ENCODE data around the gene AUP1. TPM values are rescaled to one million over a fixed set of nuclear protein-coding genes. Genes with fewer than 3 reads are reported as not detected.

The AUP1 gene
- polyA plus RNA-seq, 1 donor from 2014 or later: 153 TPM

DNA sequence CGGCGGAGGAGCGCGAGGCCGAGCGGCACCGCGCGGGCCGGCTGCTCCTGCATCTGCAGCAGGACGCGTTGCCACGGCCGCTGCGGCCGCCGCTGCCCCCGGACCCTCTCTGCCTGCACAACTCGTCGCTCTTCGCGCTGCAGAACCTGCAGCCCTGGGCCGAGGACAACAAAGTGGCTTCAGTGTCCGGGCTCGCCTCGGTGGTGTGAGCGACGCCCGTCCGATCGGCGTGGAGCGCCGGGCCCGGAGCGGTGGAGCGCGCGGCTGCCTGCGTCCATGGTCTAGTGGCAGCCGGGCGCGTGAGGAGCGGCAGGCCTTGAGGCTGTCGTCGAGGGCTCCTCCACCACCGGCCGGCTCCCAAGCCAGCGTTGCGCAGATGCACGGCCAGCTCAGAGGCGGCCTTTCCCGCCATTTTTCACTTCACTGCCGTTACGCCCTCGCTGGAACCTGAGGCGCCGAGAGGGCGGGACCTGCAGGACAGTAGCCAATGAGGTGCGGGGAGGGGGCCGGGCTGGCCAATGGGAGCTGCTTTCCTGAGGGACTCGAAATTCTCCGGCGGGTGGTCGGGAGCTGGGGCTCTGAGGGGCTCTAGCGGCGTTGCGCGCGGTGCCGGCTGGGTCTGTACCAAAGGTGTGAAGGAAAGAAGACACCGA is 13.4 kb downstream of the AUP1 start:
- no peak overlapping the region for H3K27ac ChIP-seq (ENCODE audit: low read length)
- no peak overlapping the region for H2AFZ ChIP-seq (ENCODE audit: low read depth, low read length)
- no peaks in the 10 kb centered on the region for H4K20me1 ChIP-seq (ENCODE audit: insufficient read depth)
- no peaks in the 10 kb centered on the region for H3K79me2 ChIP-seq (replicated peaks; ENCODE audit: insufficient read depth, low read length)
- H3K4me3 ChIP-seq (ENCODE audit: low read length): peak overlapping the region; percentile 53
- H3K27me3 ChIP-seq (ENCODE audit: insufficient read depth, low read depth, low read length): peaks cover 99% of the 10 kb centered on the region
- no peaks in the 10 kb centered on the region for H3K9me2 ChIP-seq (ENCODE audit: insufficient read depth, low read length)
- H3F3A ChIP-seq (ENCODE audit: insufficient read depth, low read length, poor library complexity, severe bottlenecking): no peaks in the 10 kb centered on the region
- no peak overlapping the region for H3K4me2 ChIP-seq (ENCODE audit: low read length)
- no peaks in the 10 kb centered on the region for H3K36me3 ChIP-seq (ENCODE audit: insufficient read depth, low read length)
- H3K9ac ChIP-seq (ENCODE audit: low read length): no peak overlapping the region
- TF ChIP-seq, protein P1, sequence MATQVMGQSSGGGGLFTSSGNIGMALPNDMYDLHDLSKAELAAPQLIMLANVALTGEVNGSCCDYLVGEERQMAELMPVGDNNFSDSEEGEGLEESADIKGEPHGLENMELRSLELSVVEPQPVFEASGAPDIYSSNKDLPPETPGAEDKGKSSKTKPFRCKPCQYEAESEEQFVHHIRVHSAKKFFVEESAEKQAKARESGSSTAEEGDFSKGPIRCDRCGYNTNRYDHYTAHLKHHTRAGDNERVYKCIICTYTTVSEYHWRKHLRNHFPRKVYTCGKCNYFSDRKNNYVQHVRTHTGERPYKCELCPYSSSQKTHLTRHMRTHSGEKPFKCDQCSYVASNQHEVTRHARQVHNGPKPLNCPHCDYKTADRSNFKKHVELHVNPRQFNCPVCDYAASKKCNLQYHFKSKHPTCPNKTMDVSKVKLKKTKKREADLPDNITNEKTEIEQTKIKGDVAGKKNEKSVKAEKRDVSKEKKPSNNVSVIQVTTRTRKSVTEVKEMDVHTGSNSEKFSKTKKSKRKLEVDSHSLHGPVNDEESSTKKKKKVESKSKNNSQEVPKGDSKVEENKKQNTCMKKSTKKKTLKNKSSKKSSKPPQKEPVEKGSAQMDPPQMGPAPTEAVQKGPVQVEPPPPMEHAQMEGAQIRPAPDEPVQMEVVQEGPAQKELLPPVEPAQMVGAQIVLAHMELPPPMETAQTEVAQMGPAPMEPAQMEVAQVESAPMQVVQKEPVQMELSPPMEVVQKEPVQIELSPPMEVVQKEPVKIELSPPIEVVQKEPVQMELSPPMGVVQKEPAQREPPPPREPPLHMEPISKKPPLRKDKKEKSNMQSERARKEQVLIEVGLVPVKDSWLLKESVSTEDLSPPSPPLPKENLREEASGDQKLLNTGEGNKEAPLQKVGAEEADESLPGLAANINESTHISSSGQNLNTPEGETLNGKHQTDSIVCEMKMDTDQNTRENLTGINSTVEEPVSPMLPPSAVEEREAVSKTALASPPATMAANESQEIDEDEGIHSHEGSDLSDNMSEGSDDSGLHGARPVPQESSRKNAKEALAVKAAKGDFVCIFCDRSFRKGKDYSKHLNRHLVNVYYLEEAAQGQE (IDR thresholded peaks at IDR 0.05; ENCODE audit: borderline replicate concordance): no peak
- TF ChIP-seq RAD21 (conservative IDR thresholded peaks at IDR 0.05): no peak
- TF ChIP-seq EP300 (conservative IDR thresholded peaks at IDR 0.05; ENCODE audit: poor library complexity, severe bottlenecking): no peak
- no peak for TF ChIP-seq TAF1 (IDR thresholded peaks at IDR 0.05; ENCODE audit: low read depth)
- TF ChIP-seq, protein P2, sequence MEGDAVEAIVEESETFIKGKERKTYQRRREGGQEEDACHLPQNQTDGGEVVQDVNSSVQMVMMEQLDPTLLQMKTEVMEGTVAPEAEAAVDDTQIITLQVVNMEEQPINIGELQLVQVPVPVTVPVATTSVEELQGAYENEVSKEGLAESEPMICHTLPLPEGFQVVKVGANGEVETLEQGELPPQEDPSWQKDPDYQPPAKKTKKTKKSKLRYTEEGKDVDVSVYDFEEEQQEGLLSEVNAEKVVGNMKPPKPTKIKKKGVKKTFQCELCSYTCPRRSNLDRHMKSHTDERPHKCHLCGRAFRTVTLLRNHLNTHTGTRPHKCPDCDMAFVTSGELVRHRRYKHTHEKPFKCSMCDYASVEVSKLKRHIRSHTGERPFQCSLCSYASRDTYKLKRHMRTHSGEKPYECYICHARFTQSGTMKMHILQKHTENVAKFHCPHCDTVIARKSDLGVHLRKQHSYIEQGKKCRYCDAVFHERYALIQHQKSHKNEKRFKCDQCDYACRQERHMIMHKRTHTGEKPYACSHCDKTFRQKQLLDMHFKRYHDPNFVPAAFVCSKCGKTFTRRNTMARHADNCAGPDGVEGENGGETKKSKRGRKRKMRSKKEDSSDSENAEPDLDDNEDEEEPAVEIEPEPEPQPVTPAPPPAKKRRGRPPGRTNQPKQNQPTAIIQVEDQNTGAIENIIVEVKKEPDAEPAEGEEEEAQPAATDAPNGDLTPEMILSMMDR (IDR thresholded peaks at IDR 0.05; ENCODE audit: poor library complexity, severe bottlenecking): no peak
- TF ChIP-seq SMC3 (conservative IDR thresholded peaks at IDR 0.05; ENCODE audit: poor library complexity): no peak
- no peak for TF ChIP-seq MXI1 (conservative IDR thresholded peaks at IDR 0.05; ENCODE audit: poor library complexity, severe bottlenecking)
- no peak for TF ChIP-seq POLR2AphosphoS5 (IDR thresholded peaks at IDR 0.05)
- no peak for TF ChIP-seq EZH2 (IDR thresholded peaks at IDR 0.05; ENCODE audit: borderline replicate concordance, insufficient read depth, low read length, poor library complexity, severe bottlenecking)
- no peaks in the 10 kb centered on the region for H3K9me3 ChIP-seq (ENCODE audit: low read length)

DNA sequence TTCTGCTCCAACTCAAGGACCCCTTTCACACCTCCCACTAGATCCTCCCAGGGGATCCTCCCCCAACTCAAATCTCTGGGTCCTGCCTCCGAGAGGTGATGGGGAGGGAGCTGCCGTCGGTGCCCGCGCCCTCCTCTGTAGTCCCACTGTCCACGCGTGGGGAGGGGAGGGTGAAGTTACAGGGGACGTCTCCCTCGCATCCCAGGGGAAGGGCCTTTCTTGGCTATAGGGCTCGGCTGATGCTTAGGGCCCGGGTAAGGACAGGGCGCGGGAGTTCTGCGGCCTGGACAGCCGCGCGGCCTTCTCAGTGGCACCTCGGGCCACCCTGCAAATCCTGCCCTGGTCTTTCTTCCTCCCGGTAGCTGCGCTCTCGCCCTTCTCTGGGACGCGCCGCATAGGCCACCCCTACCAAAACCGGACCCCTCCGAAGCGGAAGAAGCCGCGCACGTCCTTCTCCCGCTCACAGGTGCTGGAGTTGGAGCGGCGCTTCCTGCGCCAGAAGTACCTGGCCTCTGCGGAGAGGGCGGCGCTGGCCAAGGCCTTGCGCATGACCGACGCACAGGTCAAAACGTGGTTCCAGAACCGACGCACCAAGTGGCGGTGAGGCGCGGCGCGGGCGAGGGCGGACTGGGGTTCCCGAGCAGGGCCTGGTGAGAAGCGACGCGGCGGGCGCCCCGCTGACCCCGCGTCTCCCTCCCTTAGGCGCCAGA is 14.1 kb downstream of the AUP1 start:
- peaks cover 99% of the 10 kb centered on the region for H3K27me3 ChIP-seq (ENCODE audit: insufficient read depth, low read depth, low read length)
- H4K20me1 ChIP-seq (ENCODE audit: insufficient read depth): no peaks in the 10 kb centered on the region
- H3K9me2 ChIP-seq (ENCODE audit: insufficient read depth, low read length): no peaks in the 10 kb centered on the region
- no peak overlapping the region for H3K4me3 ChIP-seq (ENCODE audit: low read length)
- no peaks in the 10 kb centered on the region for H3K9me3 ChIP-seq (ENCODE audit: low read length)
- no peak overlapping the region for H3K9ac ChIP-seq (ENCODE audit: low read length)
- no peaks in the 10 kb centered on the region for H3K36me3 ChIP-seq (ENCODE audit: insufficient read depth, low read length)
- H3K4me2 ChIP-seq (ENCODE audit: low read length): no peak overlapping the region
- TF ChIP-seq, protein P1 (IDR thresholded peaks at IDR 0.05; ENCODE audit: borderline replicate concordance): no peak
- TF ChIP-seq MXI1 (conservative IDR thresholded peaks at IDR 0.05; ENCODE audit: poor library complexity, severe bottlenecking) (no peak), TAF1 (IDR thresholded peaks at IDR 0.05; ENCODE audit: low read depth) (no peak), EZH2 (IDR thresholded peaks at IDR 0.05; ENCODE audit: borderline replicate concordance, insufficient read depth, low read length, poor library complexity, severe bottlenecking) (peak; percentile 96), RAD21 (conservative IDR thresholded peaks at IDR 0.05) (no peak), SMC3 (conservative IDR thresholded peaks at IDR 0.05; ENCODE audit: poor library complexity) (no peak)
- no peak overlapping the region for H2AFZ ChIP-seq (ENCODE audit: low read depth, low read length)
- H3K27ac ChIP-seq (ENCODE audit: low read length): no peak overlapping the region
- no peaks in the 10 kb centered on the region for H3K79me2 ChIP-seq (replicated peaks; ENCODE audit: insufficient read depth, low read length)
- no peaks in the 10 kb centered on the region for H3F3A ChIP-seq (ENCODE audit: insufficient read depth, low read length, poor library complexity, severe bottlenecking)
